K562 treated with DMSO at 1 percent for 24 hours (cell line): ENCODE results near the gene MRPS17. TPM values are rescaled to one million over a fixed set of nuclear protein-coding genes. Genes with fewer than 3 reads are reported as not detected.

Experiments used
- total RNA-seq: library from RNA; unstranded; fragments of 300-600 nt; gene quantifications from 2 replicates; pipeline ENCODE4 v1.2.3, GENCODE V29; 2022; ENCODE audit warnings: low read depth; ENCODE audit not compliant: insufficient read depth

Gene MRPS17
- 4.8 and 5.7 TPM in 2 replicates for total RNA-seq

GRCh38 chr7:55951637-55952351, at the start of gene MRPS17:
Gene MRPS17 (plus strand): TSS chr7:55951877. CDS start chr7:55953196, 1,319 bp downstream.

GRCh38 chr7:55964261-55965099, 12.8 kb downstream of the MRPS17 start, which contains the start of gene NIPSNAP2:
Gene NIPSNAP2 (plus strand): TSS chr7:55964585. CDS start chr7:55964610, 25 bp downstream.

Other genes starting within 250 kb of the MRPS17 start
- gene SEPTIN14, start 89.1 kb upstream of the MRPS17 start, total RNA-seq, result 0.06 and 0.21 TPM in 2 replicates
- gene ZNF713, start 64.4 kb upstream of the MRPS17 start, total RNA-seq, result 1.0 and 1.7 TPM in 2 replicates
- 32.6 and 37.6 TPM in 2 replicates for gene NIPSNAP2, start 12.7 kb downstream of the MRPS17 start, total RNA-seq
- 36.6 and 37.2 TPM in 2 replicates for gene PSPH, start 99.6 kb downstream of the MRPS17 start, total RNA-seq
- 113 and 131 TPM in 2 replicates for gene CCT6A, start 99.9 kb downstream of the MRPS17 start, total RNA-seq
- gene SUMF2, start 112.4 kb downstream of the MRPS17 start, total RNA-seq, result 81.8 and 84.3 TPM in 2 replicates
- 1.7 and 2.3 TPM in 2 replicates for gene PHKG1, start 141.1 kb downstream of the MRPS17 start, total RNA-seq
- 890 and 981 TPM in 2 replicates for gene CHCHD2, start 154.6 kb downstream of the MRPS17 start, total RNA-seq
- not detected in 2 replicates for gene NUPR2, start 164.5 kb downstream of the MRPS17 start, total RNA-seq